Activated naive CD4-positive, alpha-beta T cell treated with anti-CD3 and anti-CD28 coated beads, Interleukin-2, amount 50 U/mL, for 16 hours (primary cell): ENCODE results near the gene YRDC.

Source experiments
- DNase-seq: peaks from one replicate; pipeline ENCODE4 v3.0.0-alpha.2; 2020

YRDC gene

DNA sequence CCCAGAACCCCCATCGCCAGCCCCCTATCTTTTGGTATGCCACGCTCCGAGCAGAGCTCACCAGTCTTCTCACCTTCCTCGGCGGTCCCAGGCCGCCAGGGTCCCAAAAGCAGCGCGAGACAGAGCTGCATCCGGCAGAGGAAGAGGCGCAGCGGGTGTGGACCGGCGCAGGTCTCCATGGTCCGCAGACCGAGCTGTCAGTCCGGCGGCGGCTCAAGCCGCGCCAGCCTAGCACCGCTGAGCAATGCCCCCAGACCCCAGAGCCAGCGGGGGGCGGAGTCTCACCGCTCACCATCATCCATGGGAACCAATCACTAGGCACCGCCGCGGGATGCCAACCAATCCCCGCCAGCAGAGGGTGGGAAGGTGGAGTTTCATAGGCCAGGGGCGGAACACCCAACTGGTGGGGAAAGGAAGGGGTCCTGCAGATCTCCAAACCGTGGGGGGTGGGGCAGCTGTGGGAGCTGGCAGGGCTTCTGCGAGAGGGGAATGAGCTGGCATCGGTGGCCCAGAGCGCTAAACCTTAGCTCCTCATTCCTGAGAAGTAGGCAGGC is 43.0 kb downstream of the YRDC start, which contains the start of gene EPHA10:
Gene EPHA10 (minus strand): TSS at position 233 of the 554 bp plus-strand sequence. CDS start 54 bp downstream, at position 179.
- no peak for DNase-seq

DNA sequence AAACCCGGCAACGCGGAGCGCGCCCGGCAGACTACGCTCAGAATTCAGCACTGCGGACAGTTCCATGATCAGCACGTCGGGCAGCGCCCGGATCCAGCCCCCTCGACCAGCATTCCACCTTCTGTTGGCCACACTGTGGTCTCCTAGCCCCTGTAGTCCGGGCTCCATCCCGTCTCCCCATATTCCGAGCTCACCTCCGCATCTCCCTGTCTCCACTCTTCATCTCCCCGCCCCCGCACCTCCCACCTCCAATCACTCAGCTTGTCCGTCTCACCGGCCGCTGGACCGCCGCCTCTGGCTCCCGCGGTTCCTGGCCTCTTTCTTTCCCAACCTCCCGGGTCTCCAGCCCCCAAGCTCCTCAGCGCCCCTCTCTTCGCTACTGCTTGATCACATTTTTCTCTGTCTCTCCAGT is 43.6 kb downstream of the YRDC start:
- DNase-seq: peak; percentile 47

DNA sequence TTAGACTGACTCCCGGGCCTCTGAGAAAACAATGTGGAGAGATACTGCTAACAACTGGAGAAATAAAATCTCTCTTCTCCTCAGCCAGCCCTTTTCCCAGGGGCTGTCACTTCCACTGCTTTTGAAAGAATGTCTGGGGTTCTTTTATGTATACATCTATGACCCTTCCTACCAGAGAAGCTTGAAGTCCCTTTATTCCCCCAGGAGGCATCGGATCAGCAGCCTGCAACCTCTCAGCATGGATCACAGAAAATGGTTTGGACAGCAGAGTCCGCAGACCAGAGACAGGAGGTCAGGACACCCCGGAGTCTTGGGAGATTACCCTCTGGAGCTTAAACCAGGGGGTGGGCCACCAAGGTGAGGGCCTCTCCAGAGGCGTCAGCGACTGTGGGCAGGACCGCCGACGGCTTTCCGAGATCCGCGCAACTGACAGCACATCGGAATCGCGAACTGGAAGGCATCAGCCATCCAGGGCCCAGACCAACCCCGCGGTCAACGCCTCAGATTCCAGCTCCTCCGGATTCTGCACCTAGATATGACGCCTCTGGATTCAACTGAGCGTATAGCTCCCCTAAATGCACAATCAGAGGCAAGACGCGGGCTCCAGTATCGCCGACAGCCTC is 44.1 kb downstream of the YRDC start:
- DNase-seq: no peak

DNA sequence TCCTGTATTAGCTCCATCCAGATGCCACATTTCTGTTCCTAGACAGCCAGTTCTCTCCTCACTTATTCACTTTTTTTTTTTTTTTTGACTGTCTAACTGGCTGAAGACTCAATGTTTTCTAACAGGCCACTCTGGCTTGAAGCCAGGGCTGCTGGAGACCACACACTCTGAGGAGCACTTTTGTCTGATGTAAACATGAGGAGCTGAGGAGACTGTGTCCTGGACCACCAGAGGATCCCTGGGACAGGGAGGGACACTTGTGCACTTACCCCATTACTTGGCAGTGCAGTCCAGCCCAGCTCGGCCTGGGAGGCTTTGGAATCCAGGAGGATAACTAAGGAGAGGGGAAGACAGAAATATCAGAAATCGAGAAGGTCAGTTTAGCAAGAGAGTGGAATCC is 45.5 kb downstream of the YRDC start:
- no peak for DNase-seq

DNA sequence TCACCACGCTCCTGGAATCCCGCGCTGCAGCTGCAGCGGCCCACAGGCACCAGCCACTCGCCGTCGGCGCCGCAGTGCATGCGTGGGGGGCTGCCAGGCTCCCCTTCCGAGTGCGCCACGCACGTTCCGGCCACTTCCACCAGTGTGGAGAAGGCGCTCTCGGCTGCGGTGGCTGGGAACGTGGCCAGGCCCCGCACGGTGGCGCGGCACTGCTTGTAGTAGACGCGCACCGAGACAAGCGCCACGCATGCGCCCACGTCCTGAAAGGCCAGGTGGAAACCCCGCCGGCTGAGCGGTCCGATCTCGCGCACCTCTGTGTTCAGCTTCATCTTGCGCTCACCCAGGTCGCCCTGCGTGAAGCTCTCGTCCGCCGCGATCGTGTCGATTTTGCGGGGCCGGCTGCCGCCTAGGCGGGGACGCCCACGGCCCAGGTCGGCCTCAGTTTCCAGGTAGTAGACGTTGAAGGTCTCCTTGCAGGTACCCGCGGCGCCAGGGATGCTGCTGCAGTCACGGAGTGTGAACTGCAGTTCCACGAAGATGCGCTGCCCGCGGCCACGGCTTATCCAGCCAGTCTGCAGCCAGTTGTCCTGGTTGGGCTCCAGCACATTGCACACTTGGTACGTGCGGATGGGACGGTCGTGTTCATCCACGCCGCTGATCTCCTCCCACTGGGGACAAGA is 46.5 kb downstream of the YRDC start:
- DNase-seq: no peak

DNA sequence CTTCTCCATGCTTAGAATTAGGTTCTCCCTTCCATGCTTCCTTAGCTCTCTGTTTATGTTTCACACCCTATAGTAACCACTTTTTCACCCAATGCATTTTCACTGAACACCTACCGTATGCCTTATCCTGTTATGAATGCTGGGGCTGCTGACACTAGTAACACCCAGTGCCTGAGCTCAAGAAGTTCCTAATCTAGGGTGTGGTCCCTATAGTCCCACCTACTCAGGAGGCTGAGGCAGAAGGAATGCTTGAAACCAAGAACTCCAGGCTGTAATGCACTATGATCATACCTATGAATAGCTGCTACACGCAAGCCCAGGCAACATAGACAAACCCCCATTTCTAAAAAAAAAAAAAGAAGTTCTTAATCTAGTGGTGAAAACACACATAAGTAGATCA is 48.6 kb downstream of the YRDC start:
- DNase-seq: no peak

DNA sequence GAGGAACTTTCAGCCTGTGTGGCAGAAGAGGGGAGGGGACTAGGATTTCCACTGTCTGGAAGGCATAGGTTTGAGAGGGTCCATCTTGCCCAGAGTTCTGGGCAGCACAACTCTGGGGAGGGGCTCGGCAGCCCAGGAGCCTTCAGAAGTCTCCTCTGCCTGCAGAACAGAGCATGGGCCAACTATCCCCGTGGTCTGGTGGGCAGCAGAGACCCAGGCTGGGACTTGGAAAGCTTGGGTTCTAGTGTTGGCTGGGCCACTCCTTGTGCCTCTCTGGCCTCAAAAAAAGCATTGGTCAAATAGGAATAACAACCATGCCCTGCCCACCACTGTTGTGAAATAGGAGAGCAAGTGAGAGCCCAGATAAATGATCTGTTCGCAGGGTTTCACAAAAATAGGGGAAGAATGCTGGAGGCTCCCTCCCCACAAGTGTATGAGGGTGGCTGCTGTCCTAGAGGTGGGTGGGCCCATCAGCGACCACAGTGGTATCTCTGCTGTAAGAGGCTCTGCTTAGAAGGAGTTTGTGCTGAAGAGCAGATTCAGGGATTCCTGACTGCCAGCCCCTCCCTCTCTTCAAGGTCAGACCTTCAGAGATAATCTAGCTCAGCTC is 52.0 kb downstream of the YRDC start:
- no peak for DNase-seq

DNA sequence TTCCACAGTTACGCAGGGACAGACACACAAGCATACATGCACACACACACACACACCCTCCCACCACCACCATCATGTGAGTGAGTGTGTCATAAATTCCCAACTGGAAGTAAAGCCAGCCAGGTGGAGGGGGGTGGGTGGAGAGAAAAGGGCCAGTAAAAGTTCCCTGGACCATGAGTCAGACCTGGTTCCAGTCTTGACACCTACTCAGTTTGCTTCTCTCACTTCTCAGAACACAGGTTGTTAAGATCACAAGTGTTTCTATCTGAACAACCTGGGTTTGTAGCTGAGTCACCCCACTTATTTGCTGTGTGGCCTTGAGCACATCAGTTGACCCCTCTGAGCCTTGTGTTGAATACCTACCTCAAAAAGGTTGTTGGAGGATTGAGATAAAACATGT is 52.7 kb downstream of the YRDC start:
- DNase-seq: no peak

DNA sequence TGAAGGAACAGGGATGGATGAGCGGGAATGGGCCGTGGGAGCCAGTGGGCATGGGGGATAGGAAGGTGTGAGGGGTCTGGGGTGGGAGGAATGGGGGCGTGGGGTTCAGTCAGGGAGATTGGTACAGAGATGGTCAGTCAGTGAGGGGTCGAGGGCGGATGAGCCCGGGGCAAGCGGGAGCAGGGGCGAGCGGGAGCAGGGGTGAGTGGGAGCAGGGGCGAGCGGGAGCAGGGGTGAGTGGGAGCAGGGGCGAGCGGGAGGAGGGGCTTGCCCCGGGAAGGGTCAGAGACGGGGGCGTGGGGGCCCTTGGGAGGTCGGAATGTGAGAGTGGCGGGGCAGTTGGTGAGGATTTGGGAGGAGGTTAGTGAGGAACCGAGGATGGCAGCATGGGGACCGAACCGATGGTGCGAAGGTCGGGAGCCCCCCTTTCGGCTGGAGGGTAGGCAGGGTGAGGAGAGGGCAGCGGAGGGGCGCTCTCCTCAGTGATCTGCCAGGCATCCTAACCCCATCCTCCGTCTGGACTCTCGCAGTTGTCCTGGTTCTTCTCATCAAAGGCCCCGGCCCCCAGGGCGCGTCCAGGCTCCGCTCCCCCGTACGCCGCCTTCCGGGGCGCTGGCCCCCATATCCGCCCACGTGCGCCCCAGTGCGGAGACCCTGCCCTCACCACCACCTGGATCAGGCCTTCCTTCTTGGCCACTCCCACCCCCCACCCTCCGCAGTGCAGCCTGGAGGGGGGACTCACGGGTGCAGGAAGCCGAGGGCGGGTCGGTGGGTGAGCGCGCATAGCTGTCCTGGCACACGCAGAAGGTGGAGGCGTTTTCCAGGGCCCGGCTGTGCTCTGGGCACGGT is 54.3 kb downstream of the YRDC start:
- DNase-seq: no peak
